Head of caudate nucleus (tissue), 42 donors: ENCODE data around the gene ARAP2.
A peak's percentile ranks its signal among the peaks of the same experiment; 100 is the strongest.

Experiments used
- DNase-seq, 42 donors: peaks; one replicate each; pipeline versions ENCODE4 v3.0.0 to v3.0.0-alpha.2; 2020 to 2021; ENCODE audit warnings: mixed read lengths in 7 of 42
- intact Hi-C: fragments of 100-400 bp; cut with DNase I; formaldehyde crosslinking; loops from one replicate; pipeline ENCODE4 v1.15.0; 2022

ARAP2 gene

DNA sequence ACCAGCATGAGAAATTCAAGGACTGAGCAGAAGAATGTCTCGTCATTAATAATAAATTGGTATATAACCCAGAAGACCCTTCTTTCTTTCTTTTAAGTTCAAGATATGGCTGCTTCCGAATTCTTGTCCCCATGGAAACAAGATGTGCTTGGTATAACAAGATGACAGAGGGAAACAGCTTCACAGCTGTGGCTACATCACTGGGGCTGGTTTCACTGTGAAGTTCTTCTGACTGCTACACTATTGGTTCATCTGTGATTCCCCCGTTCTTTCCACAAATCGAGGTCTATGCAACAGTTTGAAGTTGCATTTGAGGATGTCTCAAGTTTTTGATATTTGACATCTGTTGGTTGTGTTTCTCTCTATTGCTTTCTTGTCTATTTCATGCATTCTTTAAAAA is 24.8 kb upstream of the ARAP2 start:
- peak in 16 of 42 donors; percentile 30 to 72 (median 48) for DNase-seq
- intact Hi-C loops: no loop called here

DNA sequence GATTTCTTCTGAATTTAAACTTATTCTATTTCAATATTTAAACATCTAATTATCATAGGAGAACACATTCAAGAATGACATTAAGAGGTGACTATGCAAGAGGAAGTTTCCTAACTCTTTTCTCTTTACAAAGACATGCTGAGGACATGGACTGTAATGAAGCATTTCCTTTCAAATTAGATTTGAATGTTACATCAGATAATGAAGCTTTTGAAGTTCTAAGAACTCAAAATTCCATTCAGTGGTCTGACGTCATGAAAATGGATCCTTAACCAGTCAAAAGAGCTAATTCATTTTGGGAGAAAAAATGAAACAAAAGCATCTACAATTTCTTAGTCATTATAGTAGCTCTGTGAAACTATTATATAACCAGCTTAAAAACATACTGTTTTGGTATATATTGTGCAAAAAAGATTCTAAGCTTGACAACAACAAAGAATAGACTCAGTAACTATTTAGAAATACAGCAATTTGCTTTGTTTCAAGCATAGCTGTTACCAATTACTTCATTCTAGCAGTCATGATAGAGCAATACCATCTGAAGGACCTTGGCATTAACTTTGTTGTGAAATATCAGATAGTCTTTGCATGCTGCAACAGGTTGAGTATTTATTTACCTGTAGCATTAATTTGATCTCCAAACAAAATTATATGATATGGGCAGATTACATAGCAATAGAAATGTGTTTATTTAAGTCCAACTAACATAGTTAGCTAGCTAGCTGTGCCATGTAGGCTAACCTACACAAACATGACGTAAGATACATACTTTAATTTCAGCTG is 23.4 kb upstream of the ARAP2 start:
- DNase-seq: no peak
- intact Hi-C loops: no loop called here

DNA sequence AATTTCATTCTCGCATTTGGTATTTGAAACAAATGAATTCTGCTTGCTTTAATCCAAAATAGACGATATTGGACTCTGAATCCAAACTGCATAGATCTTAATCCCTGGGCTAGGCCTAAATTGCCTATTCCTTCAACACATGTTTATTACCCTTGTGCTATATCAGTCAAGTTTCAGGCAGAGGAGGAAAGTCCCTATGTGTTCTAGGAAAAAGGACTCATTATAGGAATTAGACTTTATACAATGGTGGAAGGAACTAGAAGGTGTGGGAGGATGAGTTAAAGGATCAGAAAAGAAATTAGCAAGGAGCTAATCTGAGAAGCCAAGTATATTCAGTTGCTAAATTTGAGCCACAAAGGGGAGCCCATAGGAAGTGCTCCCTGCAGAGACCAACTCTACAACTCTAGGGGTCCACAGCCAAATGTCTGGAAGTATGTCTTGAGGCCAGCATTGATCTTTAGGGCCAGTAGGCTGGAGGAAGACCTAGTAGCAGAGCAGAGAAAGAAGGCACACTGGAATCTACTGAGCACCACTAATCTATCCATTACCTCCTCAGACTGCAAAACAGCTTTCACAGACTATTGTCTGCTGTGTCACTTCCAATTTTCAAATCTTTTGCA is 20.0 kb upstream of the ARAP2 start:
- DNase-seq: no peak
- intact Hi-C loops: no loop called here

DNA sequence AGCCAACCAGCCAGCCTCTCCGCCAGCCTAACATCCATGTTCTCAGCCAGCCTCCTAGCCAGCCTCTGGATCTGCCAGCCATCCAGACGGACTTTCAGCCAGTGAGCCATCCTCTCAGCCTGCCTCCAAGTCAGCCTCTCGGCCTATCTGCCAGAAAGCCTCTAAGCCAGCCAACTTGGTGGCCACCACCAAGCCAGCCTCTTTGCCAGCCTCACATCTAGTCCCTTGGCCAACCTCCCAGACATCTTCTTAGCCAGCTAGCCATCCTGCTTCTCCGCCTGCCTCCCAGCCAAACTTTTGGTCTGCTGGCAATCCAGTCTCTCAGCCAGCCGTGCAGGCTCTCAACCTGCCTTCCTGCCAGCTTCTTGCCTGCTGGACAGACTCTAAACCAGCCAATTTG is 16.4 kb upstream of the ARAP2 start:
- intact Hi-C loops: no loop called here
- peak in 25 of 42 donors; percentile 29 to 86 (median 48) for DNase-seq

DNA sequence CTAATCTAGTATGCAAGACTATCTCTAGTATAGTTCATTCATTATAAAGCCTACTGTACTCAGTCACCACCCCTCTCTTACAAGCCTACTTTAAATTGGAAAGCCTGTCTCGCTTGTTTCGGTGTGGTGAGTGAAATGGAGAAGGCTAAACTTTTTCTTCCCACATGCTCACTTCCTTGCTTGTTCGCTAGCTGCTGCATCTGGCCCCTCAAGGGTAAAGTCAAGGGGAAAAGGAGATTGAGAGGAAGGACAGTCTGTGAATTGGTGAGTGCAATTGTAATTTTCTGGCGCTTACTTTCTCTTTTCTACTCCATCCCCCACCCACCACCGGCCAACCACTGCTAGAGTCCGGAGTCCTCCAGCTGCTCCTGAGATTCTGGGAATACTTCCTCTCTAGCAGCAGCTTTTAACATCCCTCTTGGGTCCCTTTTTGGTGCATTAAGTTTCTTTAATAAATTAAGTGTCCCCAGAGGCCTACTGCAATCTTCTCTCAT is 12.1 kb upstream of the ARAP2 start:
- DNase-seq: peak in 18 of 42 donors; percentile 33 to 76 (median 49)
- intact Hi-C loops: no loop called here

DNA sequence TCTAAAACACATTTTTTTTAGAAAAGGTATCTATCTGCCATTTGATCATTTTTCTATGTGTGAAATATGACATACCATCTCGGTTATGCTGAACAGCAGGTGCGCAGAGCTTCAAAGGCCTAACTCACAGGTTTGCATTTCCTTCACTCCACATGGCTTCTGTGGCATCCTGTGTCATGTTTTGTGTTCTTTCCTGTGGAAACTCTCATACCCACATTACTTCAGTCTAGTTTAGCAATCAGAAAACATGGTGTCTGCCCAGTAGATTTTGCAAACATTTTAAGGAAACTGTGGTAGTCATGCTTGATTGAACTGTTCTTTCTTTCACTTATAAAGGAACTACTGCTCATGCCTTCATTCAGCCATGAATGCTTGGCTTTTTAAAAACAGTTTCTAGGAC is 11.3 kb upstream of the ARAP2 start:
- peak in 2 of 42 donors; percentile 28 to 33 for DNase-seq
- intact Hi-C loops: no loop called here

DNA sequence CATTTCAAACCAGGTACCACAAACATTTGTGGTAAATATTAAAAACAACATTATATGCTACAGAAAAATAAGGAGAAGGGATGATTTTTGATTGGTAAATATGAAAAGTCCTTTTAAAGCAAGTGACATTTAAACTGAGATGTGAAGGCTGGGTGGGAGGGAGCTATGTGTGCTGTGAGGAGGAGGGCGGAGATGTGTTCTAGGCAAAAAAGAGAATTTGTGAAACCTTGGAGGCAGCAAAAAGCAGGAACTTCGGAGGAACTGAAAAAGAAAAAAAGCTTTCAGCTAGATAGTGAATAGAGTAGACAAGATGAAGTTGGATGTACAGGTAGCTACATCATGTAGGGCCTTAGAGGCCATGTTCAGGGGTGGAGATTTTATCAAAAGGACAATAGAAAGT is 10.1 kb upstream of the ARAP2 start:
- intact Hi-C loops: no loop called here
- DNase-seq: peak in 11 of 42 donors; percentile 24 to 78 (median 51)

DNA sequence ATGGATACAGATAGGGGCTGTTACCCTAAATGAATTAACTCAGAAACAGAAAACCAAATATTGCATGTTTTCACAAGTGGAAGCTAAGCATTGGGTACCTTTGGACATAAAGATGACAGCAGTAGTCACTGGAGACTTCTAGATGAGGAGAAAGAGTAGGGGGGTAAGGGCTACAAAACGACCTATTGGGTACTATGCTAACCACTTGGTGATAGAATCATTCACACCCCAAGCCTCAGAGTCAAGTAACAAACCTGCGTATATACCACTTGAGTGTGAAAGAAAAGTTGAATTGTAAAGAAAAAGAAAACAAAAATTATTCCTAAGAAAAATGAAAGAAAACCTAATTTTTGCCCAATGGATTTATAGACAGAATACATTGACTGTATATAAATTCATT is 7.7 kb upstream of the ARAP2 start:
- intact Hi-C loops: no loop called here

DNA sequence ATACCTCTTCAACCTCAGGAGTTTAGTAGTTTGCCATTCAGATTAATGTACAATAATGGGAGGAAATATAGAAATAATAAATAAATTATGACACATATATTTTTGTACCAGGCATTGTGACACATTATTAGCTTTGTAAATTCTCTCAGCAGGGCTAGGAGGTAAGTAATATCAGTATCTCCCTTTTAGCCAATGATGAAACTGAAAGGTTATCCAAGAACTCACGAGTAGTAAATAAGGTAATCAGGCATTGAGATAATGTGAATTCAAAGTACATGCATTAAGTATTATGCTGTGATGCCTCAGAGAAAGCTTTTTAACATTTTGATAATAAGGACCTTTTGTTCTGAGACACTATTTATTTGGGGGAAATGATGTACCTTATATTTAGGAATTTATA is 5.3 kb upstream of the ARAP2 start:
- DNase-seq: no peak
- intact Hi-C loops: no loop called here

More for the DNA sequence above, 7.7 kb upstream of the ARAP2 start:
- no peak for DNase-seq

DNA sequence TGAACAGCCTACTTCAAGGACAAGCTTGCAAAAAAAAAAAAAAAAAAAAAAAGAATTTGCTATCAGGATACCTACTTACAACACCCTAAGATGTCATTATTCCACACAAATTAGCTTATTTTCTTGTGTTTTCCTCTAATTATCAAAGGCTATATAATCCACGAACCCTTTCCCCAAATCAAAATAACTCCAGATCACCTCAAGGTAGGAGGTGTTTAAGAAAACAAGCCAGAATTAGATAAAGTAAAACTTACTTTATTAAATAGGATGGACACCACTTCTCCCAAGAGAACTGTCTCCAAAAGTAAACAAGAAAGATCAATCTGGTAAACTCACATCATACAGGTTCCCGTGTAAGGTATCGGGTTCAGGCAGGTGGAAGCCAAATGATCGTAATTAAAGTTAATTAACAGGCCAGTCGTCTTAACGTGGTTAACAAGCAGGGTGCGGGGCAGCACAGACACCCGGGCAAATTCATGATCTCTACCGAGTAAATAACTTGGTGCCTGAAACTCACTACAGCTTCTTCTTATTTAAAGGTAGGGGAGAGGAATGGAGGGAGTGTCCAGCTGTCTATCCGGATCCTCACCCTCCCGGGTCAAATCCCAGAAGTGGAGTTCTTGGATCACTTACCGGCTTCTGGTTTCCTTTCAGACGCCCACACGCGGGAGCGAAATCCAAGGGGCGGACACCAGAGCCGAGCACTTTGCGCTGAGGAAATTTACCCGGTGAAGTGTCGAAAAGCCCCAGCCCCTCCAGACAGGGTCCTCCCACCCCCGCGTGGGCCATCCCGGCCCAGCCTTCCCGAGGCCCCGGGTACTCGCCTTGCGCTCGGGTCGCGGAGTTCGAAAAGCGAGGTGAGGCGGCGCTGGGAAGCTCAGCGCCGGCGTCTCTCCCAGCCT is 708 bp downstream of the ARAP2 start:
- peak in 38 of 42 donors; percentile 35 to 86 (median 70) for DNase-seq
- intact Hi-C loops: loop anchor here (2.0 kb wide), 1 partner anchor 25 kb away; no protein-coding TSS in a partner anchor

DNA sequence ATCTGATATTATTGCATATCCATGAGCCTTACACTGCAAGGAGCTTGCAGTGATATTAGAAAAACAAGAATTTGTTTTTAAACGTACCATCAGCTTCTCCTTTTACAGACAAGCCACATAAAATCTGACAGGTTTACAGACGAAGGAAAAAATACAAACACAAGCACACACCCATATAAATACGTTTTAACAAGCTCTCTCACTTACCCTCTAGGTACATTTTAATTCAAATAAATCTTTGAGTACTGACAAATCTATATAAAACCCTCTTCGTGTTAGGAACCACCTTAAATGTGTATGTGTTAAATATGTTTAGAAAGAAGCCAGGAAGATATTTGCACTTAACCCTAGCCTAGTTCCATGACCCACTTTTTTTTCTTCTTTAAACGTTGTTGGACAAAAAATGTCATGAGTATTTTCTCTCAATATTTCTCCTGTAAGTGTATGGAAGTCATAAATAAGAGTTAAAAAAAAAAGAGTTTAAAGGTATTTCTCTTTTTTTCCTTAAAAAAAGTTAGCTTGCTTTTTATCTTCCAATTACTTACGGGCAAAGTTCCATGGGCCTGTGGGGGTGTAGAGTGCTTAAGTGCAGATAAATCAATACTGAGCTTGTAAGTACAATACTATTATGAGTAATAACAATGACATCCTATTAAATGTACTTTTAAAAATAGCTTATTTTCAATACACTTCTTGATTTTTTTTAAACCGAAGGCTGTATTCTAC is 1.5 kb downstream of the ARAP2 start:
- peak in 10 of 42 donors; percentile 21 to 62 (median 40) for DNase-seq
- intact Hi-C loops: no loop called here

DNA sequence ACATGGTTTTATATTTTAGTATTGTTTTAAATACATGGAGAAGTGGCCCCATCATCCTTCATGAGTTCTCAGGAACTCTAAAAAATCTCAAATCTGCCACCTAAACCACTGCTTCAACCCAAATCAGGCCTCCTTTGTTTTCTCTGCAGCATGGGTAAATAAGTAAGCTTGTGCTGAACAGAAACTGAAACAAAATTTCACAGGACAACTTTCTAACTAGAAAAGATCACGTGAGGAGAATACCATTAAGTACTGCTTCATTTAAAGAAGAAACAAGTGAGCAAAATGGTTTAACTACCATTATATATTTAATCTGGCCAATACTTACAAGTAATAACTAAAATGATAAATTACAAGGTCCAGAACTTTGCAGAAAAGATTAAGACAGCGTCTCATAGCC is 2.5 kb downstream of the ARAP2 start:
- intact Hi-C loops: no loop called here
- no peak for DNase-seq

DNA sequence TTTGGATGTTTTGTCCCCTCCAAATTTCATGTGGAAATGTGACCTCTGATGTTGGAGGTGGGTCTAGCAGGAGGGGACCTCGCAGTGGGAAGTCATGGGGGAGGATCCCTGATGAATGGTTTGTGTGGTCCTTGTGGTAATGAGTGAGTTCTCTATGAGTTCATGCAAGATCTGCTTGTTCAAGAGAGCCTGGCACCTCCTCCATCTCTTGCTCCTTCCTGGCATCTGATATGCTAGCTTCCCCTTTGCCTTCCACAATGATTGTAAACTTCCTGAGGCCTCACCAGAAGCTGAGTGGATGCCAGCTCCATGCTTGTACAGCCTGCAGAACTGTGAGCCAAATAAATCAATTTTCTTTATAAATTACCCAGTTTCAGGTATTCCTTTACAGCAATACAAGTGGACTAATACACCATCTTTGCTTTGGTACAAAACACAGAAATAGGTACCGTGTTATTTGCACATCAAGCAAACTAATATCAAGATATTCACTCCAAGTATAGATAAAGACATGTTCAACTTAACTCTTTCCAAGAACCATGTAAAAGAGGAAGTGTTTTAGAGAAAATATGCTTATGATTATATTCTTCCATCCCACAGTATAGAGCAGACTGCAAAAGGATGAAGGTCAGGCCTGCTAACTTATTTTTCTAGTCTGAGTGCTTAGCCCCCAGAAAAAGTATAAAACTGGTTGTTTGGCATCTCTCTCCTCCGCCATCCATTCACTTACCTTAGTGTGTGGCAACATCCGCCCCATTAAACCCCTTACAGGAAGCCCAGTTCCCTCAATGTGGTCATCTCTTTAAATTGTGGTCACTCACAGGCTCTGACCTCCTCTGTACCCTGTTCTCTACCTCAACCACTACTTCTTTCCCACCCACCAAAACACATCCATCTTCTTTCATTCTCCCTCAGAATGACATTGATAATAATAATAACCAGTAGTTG is 6.7 kb downstream of the ARAP2 start:
- intact Hi-C loops: no loop called here
- no peak for DNase-seq

DNA sequence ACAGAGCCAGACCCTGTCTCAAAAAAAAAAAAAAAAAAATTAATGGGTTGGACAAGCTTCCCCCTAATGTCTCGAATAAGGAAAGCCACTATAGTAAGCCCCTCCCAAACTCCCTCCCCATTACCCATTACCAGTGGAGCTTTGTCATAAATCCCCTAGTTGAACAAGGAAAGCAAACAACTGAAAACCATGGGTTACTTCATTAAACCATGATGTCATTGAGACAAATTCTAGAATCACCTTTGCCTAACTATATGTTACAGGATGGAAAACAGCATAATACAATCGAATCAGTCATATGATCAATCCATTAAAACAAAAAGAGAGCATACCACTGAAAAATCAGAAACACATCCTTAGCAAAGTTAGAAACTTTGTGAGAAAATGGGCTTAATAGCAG is 8.2 kb downstream of the ARAP2 start:
- no peak for DNase-seq
- intact Hi-C loops: no loop called here

DNA sequence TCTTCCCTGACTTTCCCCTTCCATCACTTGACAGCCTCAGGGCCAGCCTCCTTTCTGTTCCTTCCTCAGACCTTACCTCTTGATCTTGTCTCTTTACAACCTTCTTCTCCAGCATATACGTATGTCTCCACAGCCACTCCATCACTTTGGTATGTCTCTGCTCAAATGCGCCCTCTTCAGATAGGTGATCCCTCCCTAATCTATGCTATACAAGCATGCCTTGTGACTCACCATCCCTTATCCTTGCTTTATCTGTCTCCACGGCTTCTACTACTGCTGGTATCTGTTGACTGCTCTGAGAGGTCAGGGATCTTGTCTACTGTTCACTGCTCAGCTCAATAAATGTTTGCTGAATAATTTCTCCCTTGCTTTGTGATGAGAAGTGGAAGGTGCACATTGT is 9.0 kb downstream of the ARAP2 start:
- no peak for DNase-seq
- intact Hi-C loops: no loop called here

DNA sequence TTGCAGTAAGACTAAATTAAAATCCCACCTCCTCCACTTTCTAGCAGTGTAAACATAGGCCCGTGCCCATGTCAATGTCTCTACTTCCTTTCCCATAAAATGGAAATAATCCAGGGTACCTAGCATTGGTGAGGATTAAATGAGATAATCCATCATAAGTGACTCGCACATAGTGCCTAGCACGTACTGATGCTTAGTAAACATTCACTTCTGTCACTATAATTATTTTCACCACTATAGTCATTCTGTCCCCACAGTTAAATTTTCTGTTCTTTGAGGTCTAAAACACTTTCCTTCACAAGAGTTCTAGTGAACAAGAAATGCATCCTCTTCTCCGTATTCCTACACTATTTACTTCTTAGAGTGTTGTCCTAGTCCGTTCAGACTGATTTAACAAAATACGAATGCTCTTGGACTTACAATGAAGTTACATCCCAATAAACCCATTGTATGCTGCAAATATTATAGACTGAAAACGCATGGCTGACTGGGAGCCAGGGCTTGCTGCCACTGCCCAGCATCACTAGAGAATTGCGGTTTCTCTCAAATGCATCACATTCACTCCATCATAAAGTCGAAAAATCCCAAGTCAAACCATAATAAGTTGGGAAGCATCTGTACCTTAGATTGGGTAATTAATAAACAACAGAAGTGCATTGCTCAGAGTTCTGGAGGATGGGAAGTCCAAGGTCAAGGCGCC is 10.6 kb downstream of the ARAP2 start:
- intact Hi-C loops: no loop called here
- peak in 5 of 42 donors; percentile 28 to 75 (median 38) for DNase-seq

DNA sequence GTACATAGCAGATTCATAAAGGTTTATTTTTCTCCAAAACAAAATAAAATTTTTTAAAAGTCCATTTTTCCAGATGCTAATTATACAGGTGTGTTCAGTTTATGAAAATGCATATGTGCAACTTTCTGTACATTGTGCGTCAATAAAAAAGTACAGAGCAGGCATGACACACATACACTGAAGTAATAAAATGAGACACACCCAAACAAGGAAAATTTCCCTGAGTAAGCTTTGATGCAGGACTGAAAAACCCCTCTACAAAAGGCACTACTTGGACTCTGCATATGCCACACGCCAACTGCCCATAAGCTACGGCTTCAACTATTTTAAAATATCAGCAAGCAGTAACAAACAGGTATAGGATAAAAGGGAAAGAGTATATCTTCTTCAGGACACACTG is 13.8 kb downstream of the ARAP2 start:
- no peak for DNase-seq
- intact Hi-C loops: no loop called here
